Measurements from ENCODE around the gene SFMBT1. TPM values are rescaled to one million over a fixed set of nuclear protein-coding genes. Genes with fewer than 3 reads are reported as not detected.

The SFMBT1 gene
- total and polyA plus RNA-seq, 9 of the 15 experiments (the other 6 are each of a cell fraction or from before 2014, with no cell fraction given) = 0.76 to 6.6 (median 3.6) TPM

DNA sequence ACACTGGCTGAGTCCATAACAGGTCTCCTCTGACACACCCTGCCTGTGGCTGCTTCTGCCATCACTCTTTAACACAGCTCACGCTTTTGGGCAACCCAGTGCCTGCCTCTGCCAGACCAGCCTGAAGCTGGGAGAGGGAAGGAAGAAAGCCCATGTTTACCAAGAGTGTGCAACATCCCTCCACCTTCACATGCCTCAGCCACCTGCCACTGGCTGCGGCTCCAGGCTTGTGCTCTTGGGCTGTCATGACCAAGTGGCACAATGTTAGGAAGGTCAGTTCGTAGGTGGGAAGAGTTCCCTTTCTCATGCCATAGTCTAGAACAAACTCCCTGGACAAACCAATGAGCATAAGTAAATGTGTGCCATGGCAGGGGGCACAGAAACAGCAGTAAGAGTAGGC lies 168.8 kb downstream of the SFMBT1 start:
- Histone ChIP-seq H3K27me3 (ENCODE audit: control insufficient read depth in 2 of 2, insufficient read depth in 2 of 2, low read length in 2 of 2) (no peaks in the 10 kb centered on the region), H4K20me1 (replicated peaks; ENCODE audit: control insufficient read depth, insufficient read depth, low read length) (no peaks in the 10 kb centered on the region), H3K79me2 (ENCODE audit: control insufficient read depth, insufficient read depth, low read length) (no peaks in the 10 kb centered on the region), H3K9ac (ENCODE audit: insufficient read depth in 1 of 2, low read depth in 2 of 2, low read length in 2 of 2) (no peak overlapping the region), H3K4me1 (replicated peaks in 1 of 2; ENCODE audit: control insufficient read depth in 2 of 2, insufficient read depth in 2 of 2, low read length in 2 of 2) (peaks cover 4 to 37% of the 10 kb centered on the region in 2 experiments; a peak in 4 of 5 replicates), H3K36me3 (ENCODE audit: control insufficient read depth, insufficient read depth, low read length) (no peaks in the 10 kb centered on the region), H3K27ac (ENCODE audit: extremely low read depth, low read depth, low read length) (no peak overlapping the region), H3K9me1 (ENCODE audit: control insufficient read depth, insufficient read depth, low read length) (no peaks in the 10 kb centered on the region), H2AFZ (ENCODE audit: low read depth, low read length) (no peak overlapping the region), H3K4me3 (no peak overlapping the region), H3K4me2 (ENCODE audit: insufficient read depth, low read length) (no peak overlapping the region), H3K9me3 (replicated peaks; ENCODE audit: control insufficient read depth, insufficient read depth, low read depth, low read length) (no peaks in the 10 kb centered on the region)
- ChIA-PET POLR2A (no interaction called here), CTCF (ENCODE audit: low intra/inter-chr PET ratio) (no interaction called here)
- TF ChIP-seq NFRKB (IDR thresholded peaks at IDR 0.05; ENCODE audit: low read depth) = no peak
- no peak for TF ChIP-seq TCF7 (IDR thresholded peaks at IDR 0.05; ENCODE audit: borderline replicate concordance)
- TF ChIP-seq SMARCE1 (IDR thresholded peaks at IDR 0.05) = no peak
- no peak for TF ChIP-seq CTBP1 (IDR thresholded peaks at IDR 0.05; ENCODE audit: borderline replicate concordance)
- no peak for TF ChIP-seq ZNF274 (IDR thresholded peaks at IDR 0.05; ENCODE audit: borderline replicate concordance, low read depth, low read length)
- TF ChIP-seq PPARD (CRISPR knock-in tag; IDR thresholded peaks at IDR 0.05) = no peak
- no peak for TF ChIP-seq MED1 (CRISPR knock-in tag; IDR thresholded peaks at IDR 0.05; ENCODE audit: borderline replicate concordance)
- ATAC-seq = no peak
- no peak for FAIRE-seq
- 71% methylated on average over 3 of the region's 3 CpGs for WGBS (ENCODE audit: insufficient coverage, low coverage, missing lambda C conversion rate)
- intact Hi-C loops (cut with micrococcal nuclease) (no loop called here), in situ Hi-C loops (cut with MboI) (no loop called here)
- DNase-seq (ENCODE audit: extremely low read depth in 1 of 4, low spot score in 3 of 4) = no peak
- BruUV-seq (replicated peaks) = no TSS peak

Measured in K562 (cell line).